Measurements from ENCODE around the gene ZIC5. TPM values are rescaled to one million over a fixed set of nuclear protein-coding genes. Genes with fewer than 3 reads are reported as not detected.

The ZIC5 gene
- total and polyA plus RNA-seq, 2 of the 4 experiments (the other 2 are of a cell fraction) = not detected

- DNase-seq (no peak), ATAC-seq (ENCODE audit: low read depth) (no peak)
- H4K91ac ChIP-seq (ENCODE audit: insufficient read depth, low read depth, low read length) = no peak overlapping the region
- H4K8ac ChIP-seq (ENCODE audit: low read depth in 2 of 2, low read length in 2 of 2) = no peak overlapping the region
- H3K9me1 ChIP-seq (ENCODE audit: insufficient read depth, low read length) = no peaks in the 10 kb centered on the region
- no peak overlapping the region for H3K18ac ChIP-seq (ENCODE audit: low read depth, low read length)
- H3K79me1 ChIP-seq (ENCODE audit: low read depth in 1 of 2, low read length in 2 of 2) = no peaks in the 10 kb centered on the region
- H3K23ac ChIP-seq (ENCODE audit: low read depth, low read length) = no peak overlapping the region
- no peak overlapping the region for H2BK5ac ChIP-seq (ENCODE audit: low read depth, low read length, poor library complexity, severe bottlenecking)
- POLR2A ChIA-PET (ENCODE audit: unreplicated experiment) = no interaction called here
- H3K9me3 ChIP-seq (ENCODE audit: control insufficient read depth, insufficient read depth, low read length) = peaks cover 11% of the 10 kb centered on the region
- H3K14ac ChIP-seq (replicated peaks; ENCODE audit: low read depth, low read length) = no peak overlapping the region
- H2BK20ac ChIP-seq (ENCODE audit: low read depth, low read length) = no peak overlapping the region
- no peak overlapping the region for H2AK9ac ChIP-seq (replicated peaks; ENCODE audit: low read depth, low read length, poor library complexity)
- H3K27me3 ChIP-seq (ENCODE audit: control insufficient read depth, insufficient read depth, low read length) = peaks cover 79% of the 10 kb centered on the region
- no peak overlapping the region for H3K9ac ChIP-seq (ENCODE audit: low read depth, low read length)
- TF ChIP-seq FOS (IDR thresholded peaks at IDR 0.05; ENCODE audit: low read depth, low read length) (no peak), RAD21 (IDR thresholded peaks at IDR 0.05; ENCODE audit: low read length) (no peak), NFE2L2 (IDR thresholded peaks at IDR 0.05; ENCODE audit: low read depth, low read length) (no peak), ELK1 (IDR thresholded peaks at IDR 0.05; ENCODE audit: borderline replicate concordance, low read depth, low read length) (no peak), SMC3 (IDR thresholded peaks at IDR 0.05; ENCODE audit: low read depth, low read length) (no peak), RCOR1 (IDR thresholded peaks at IDR 0.05; ENCODE audit: insufficient replicate concordance, low read length) (no peak), CHD1 (IDR thresholded peaks at IDR 0.05; ENCODE audit: low read depth, low read length) (no peak), RFX5 (IDR thresholded peaks at IDR 0.05; ENCODE audit: low read depth, low read length) (no peak), CEBPB (IDR thresholded peaks at IDR 0.05; ENCODE audit: low read depth, low read length) (no peak), MXI1 (IDR thresholded peaks at IDR 0.05; ENCODE audit: borderline replicate concordance, low read depth, low read length) (no peak), MAZ (IDR thresholded peaks at IDR 0.05; ENCODE audit: borderline replicate concordance, low read depth, low read length) (no peak), POLR2A (IDR thresholded peaks at IDR 0.05; ENCODE audit: low read depth, low read length) (no peak), MAFK (IDR thresholded peaks at IDR 0.05; ENCODE audit: low read depth, low read length) (no peak), BHLHE40 (IDR thresholded peaks at IDR 0.05; ENCODE audit: low read depth, low read length) (no peak)
- TF ChIP-seq, protein P1, sequence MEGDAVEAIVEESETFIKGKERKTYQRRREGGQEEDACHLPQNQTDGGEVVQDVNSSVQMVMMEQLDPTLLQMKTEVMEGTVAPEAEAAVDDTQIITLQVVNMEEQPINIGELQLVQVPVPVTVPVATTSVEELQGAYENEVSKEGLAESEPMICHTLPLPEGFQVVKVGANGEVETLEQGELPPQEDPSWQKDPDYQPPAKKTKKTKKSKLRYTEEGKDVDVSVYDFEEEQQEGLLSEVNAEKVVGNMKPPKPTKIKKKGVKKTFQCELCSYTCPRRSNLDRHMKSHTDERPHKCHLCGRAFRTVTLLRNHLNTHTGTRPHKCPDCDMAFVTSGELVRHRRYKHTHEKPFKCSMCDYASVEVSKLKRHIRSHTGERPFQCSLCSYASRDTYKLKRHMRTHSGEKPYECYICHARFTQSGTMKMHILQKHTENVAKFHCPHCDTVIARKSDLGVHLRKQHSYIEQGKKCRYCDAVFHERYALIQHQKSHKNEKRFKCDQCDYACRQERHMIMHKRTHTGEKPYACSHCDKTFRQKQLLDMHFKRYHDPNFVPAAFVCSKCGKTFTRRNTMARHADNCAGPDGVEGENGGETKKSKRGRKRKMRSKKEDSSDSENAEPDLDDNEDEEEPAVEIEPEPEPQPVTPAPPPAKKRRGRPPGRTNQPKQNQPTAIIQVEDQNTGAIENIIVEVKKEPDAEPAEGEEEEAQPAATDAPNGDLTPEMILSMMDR (conservative IDR thresholded peaks at IDR 0.05; ENCODE audit: low read depth, low read length) = no peak
- TF ChIP-seq, protein P2, sequence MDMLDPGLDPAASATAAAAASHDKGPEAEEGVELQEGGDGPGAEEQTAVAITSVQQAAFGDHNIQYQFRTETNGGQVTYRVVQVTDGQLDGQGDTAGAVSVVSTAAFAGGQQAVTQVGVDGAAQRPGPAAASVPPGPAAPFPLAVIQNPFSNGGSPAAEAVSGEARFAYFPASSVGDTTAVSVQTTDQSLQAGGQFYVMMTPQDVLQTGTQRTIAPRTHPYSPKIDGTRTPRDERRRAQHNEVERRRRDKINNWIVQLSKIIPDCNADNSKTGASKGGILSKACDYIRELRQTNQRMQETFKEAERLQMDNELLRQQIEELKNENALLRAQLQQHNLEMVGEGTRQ (IDR thresholded peaks at IDR 0.05; ENCODE audit: low read depth, low read length) = no peak
- no peaks in the 10 kb centered on the region; the same call in 1 of the 2 replicates for H4K20me1 ChIP-seq (ENCODE audit: insufficient read depth, low read length)
- no peak overlapping the region for H4K5ac ChIP-seq (ENCODE audit: low read depth, low read length)
- no peak overlapping the region for H2BK120ac ChIP-seq (ENCODE audit: low read depth, low read length)
- no peak overlapping the region for H3K4me3 ChIP-seq (ENCODE audit: insufficient read depth, low read depth, low read length)
- no peaks in the 10 kb centered on the region for H3K36me3 ChIP-seq (ENCODE audit: control insufficient read depth, insufficient read depth, low read length)
- no TSS peak for BruUV-seq (replicated peaks)
- dilution Hi-C loops (cut with HindIII; ENCODE audit: low sequenced_read_pairs, unreplicated experiment) (no loop called here), intact Hi-C loops (cut with micrococcal nuclease) (no loop called here), in situ Hi-C loops (cut with MboI; ENCODE audit: low sequenced_read_pairs) (no loop called here)
- no peak overlapping the region for H2BK15ac ChIP-seq (ENCODE audit: low read depth, low read length)
- H2AK5ac ChIP-seq (ENCODE audit: low read depth, low read length) = no peak overlapping the region
- peaks cover 2% of the 10 kb centered on the region; the same call in 1 of the 2 replicates for H3K4me1 ChIP-seq (ENCODE audit: control insufficient read depth, insufficient read depth, low read length)
- no peak overlapping the region for H3K56ac ChIP-seq (ENCODE audit: extremely low read depth, insufficient read depth, low read length)
- H3K4me2 ChIP-seq (ENCODE audit: low read depth, low read length) = no peak overlapping the region
- H2AFZ ChIP-seq (replicated peaks; ENCODE audit: low read length, poor library complexity) = no peak overlapping the region
- WGBS, 2 experiments (ENCODE audit: extremely low coverage in 2 of 2, insufficient read length in 1 of 2) = 33% methylated on average over 1 of the region's 8 CpGs; no CpG with 5 or more reads in 1 of the 2 experiments
- H3K4ac ChIP-seq (ENCODE audit: low read depth, low read length) = no peak overlapping the region
- CTCF ChIA-PET = interaction anchor here (0.5 kb wide), 1 partner anchor 12 kb away, joined by 3 read pairs; no protein-coding TSS in a partner anchor
- H3K27ac ChIP-seq (ENCODE audit: insufficient read depth, low read length) = no peak overlapping the region
Observed at GRCh38 chr13:99966064-99966805, 5.3 kb downstream of the ZIC5 start.
